ENCODE measurements around the gene METTL25B. TPM values are rescaled to one million over a fixed set of nuclear protein-coding genes. Genes with fewer than 3 reads are reported as not detected.

Gene METTL25B
- total RNA-seq, 1 experiment from 2014 or later: 30.3 TPM

DNA sequence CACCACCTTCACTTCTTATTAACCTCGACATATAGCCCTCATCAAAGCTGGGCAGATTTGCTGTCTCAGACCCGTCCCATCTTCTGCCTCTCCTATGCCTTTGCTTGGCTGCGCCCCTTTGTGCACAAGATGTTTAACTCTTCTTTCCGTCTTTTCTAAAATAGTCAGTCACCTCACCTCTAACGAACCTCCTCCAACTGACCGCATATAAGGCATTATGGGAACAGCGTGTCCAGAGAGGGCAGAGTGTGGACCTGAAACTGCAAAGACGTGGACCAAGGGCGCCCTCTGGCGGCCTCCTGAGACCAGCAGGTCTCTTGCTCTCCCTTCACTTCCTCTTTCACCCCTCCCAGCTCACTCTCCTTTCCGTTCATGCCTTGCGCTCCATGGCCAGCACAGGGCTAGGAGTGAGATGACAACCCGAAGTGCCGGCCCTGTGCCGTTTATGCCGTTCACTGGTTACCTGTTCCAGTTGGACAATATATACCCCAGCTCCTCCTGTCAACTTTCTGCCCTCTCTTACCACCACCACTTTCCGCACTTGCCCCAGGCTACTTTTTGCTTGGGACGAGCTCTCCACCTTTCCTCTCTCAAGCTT is 2.5 kb upstream of the METTL25B start:
- peak; percentile 98 for DNase-seq (ENCODE audit: low spot score)

DNA sequence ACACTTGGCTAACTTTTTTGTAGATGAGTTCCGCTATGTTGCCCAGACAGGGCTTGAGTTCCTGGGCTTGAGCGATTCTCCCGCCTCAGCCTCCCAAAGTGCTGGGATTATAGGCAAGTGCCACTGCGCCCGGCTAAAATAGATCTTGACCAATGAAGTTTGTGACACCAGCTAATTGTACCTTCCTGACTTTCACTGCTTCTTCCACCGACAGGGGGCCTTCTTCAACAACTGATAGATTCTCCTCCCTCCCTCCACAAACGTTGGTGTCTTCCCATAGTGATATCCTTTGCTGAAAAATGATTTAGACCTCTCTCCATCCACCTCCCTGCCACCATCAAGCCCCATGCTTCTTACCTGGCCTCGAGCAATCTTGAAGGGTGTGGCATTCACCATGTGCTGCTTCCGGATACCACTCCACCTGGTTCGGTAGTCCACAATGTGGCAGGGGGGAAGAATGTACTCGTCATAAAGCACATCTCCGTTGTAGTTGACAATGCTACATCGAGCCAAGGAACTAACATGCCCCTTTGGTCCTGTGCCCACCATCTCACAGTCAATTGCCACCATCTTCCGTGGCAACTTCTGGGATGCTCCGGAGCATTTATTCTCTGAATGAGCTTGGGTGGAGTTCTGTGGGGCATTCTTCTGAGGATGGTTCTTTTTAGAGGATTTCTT is 1.6 kb upstream of the METTL25B start:
- DNase-seq (ENCODE audit: low spot score): peak; percentile 88

DNA sequence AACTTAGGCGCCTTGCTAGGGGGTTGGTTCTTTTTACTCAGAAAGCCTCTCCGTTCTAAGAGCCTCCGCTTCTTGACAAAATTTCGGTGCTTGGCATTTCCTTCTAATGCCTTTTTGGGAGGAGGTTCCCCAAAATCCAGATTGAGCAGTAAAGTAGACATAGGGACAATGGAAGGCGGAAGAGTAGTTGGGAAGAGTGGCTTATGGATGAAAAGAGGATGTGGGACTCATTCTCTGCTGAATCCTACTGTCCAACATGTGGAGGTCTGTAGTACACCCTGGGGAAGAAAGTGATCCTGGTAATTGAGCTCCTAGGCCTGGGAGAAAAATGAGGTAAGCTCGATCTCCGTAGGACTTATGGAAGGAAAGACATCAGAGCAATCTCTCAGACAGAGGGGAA is 777 bp upstream of the METTL25B start:
- no peak for DNase-seq (ENCODE audit: low spot score)

DNA sequence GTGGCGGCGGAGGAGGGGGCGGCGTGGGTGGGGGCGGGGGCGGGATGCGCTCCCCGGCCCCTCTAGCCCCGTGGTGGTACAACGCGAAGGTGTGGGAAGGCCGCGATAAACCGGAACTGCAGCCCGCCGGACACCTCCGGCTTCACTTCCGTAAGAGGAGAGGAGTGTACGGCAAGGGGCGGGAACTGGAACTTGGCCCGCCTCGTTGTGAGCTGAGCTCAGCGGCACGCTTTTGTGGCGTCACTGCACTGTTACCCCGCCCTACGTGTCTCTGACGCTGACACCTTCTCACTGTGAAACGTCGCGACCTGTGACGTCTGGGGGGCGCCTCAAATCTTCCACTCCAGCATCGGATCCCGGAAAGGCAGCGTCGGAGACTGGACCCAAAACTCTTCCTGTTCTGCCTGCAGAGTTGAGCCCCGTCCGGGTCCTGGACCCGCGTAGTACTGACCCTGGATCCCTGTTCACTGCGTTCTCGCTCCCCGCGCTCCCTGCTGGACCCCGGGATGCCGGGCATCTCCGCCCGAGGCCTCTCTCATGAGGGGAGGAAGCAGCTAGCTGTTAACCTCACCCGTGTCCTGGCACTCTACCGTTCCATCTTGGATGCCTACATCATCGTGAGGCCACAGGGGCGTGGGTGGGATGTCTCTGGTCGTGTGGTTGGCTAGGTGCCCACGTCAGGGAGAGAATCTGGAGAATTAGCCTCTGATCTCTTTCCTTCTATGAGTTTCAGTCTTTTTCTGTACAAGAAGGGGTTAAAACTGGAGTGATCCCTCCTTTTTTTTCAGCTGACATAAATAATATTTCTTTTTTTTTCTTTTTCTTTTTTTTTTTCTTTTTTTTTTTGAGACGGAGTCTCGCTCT is 562 bp downstream of the METTL25B start, which contains the start of gene ISG20L2:
TSS of gene ISG20L2 (minus strand) at position 168 of the 864 bp plus-strand sequence. CDS start 1,114 bp downstream, outside the sequence.
- peak; percentile 97 for DNase-seq (ENCODE audit: low spot score)

DNA sequence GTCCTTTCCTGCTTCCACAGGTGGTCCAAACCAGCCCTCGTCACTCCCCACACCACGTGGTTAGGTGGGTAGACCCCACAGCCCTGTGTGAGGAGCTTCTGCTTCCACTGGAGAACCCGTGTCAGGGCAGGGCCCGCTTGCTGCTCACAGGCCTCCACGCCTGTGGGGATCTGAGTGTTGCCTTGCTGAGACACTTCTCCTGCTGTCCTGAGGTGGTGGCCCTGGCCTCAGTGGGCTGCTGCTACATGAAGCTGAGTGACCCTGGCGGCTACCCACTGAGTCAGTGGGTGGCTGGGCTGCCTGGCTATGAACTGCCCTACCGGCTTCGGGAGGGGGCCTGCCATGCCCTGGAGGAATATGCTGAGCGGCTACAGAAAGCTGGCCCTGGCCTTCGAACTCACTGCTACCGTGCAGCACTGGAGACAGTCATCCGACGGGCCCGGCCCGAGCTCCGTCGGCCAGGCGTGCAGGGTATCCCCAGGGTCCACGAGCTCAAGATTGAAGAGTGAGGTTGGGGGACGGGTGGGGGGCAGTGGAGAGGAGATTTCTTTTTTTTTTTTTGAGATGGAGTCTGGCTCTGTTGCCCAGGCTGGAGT is 5.8 kb downstream of the METTL25B start:
- no peak for DNase-seq (ENCODE audit: low spot score)

DNA sequence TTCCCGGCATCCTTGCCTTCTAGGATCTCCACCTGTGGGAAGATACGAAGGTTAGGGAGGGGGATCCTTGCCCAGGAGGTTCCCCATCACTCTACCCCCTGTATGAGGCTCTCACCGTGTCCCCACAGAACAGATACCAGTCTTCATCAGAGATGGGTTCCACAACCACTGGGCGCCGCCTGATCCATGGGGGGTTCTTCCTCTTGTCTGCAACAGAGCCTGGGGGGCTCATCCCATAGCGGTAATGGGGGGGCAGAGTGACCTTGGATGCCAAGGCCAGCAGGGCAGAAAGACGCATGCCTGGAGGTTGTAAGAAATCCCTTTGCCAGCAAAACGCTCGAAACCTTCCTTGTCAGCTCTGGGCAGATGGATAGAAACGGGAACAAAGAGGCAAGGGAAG is 10.1 kb downstream of the METTL25B start:
- no peak for DNase-seq (ENCODE audit: low spot score)

DNA sequence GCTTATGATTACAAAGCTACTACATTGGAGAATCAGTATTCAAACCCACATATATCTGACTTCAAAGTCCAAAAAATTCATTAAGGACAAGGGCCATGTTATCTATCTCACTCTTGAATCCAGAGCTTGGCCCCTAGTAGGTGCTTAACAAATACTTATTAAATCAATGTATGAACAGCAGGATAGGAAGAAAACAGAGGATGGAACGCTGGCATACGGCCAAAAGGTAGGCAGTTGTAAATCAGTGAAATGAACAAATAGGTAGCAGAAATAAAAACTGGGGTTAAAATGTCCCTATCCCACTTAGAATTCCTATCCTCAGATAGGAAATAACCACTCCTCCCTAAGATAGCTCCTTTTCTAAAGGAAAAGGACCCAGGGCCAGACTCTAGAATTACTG is 10.6 kb downstream of the METTL25B start:
- DNase-seq (ENCODE audit: low spot score): no peak

DNA sequence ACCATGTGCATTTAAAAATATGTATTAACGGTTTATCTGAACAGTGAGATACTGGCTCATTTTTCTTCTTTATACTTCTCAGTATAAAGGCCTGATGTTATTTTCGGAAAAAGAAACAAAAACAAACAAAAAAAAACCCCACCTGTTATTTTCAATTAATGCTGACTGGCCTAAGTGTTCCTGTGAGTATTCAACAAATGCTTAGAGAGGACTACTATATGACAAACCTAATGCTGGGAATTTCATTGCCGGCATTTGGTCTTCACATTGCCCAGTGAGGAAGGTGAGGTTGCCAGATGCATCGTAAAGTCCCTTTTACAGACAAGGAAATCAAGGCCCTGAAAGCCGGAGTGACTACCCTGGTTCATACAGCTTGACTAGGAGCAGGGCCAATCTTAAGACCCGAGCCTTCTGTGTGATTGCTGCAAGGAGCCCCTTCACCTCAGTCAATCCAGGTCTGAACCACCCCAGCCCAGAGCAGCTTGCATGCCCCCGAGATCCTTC is 12.0 kb downstream of the METTL25B start:
- peak; percentile 41 for DNase-seq (ENCODE audit: low spot score)

DNA sequence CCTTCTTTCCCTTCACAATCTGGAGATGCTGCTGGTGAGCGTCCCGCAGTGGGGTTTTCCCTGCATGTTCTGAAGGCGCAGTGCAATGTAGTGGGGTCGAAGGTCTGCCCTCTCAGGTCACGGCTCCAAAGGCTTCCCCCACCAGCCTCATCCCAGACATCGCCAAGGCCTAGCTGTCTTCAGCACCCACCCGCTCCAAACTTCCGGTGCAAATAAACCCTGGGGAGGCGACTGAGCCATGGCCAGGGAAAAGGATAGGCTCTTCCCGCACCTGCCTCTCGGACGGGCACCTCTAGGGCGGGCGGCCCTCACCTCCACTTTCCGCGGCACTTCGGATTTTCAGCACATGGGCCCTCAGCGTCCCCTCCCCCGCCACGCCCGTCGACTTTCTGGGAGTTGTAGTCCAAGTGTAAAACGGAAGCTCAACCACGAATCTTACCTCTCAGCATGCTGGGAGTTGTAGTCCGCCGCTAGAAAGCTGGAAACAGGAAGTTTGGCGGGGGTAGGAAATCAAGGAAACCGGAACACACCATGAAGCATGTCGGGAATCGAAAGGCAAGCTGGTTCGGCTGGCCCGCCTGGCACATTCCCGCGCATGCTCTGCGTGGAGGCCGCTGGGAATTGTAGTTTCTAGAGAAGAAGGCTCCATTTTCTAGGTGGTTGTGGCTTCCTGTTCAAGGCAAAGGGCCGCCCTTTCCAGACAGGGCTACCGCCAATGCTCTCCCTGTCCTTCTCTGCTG is 12.6 kb downstream of the METTL25B start, which contains the start of gene MRPL24:
TSS of gene MRPL24 (minus strand) at position 348 of the 740 bp plus-strand sequence. CDS start 2,384 bp downstream, outside the sequence.
- DNase-seq (ENCODE audit: low spot score): peak; percentile 98

DNA sequence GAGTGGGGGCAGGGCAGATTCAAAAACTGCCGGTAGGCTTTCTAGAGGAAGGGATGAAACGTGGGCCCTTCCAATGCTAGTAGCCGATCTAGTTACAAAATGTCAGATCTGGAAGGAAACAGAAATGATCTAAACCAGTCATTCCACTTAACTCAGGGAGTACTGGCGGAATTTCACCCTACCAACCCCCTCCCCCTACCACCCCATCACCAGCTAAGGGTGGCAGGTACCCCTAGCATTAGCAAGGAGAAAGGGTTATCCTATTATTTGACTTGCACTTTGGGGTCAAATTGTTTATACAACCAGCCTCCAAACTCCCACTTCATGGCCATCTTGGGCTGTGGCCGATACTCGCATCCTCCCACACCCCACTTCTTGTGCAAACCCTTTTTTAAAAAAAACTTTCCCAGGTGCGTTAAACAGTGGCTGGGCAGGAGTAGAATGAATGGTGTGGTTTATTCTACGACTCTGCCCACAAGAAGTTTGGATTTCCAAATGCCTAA is 13.3 kb downstream of the METTL25B start:
- DNase-seq (ENCODE audit: low spot score): no peak

DNA sequence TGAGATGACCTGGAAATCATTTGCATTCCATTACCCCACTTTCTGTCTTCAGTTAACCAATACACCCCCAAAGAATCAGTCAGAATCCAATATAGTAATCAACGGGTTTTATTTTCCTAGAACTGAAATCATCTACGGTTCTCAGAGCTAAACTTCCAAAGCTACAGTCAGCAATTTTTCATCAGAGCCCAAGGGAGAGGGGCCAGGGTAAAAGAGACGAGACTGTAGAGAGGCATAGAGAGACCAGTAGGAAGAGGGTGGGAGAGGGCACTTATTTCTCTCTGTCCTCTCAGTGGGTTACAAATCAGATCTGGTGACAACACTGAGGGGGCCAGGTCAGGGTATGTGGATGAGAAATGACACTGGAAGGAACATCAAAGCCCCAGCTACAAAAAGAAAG is 13.7 kb downstream of the METTL25B start:
- no peak for DNase-seq (ENCODE audit: low spot score)

DNA sequence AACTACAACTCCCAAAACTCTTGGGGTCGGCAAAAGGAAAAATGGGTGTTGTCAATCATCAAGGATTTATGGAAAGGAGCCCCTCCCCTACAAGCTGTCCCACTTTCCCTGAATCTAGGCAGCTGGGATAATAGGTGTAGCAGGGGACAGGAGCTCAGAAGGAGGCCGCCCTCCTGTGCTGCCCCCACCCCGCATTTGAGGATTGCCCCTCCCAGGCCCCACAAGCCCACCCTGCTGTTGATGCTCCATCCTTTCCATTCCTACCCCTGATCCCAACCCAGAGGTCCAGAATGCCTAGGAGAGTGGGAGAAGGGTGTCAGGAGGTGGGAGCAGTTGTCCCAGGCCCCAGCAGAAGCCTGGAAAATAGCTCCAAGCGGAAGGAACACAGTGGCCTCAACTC is 14.5 kb downstream of the METTL25B start:
- no peak for DNase-seq (ENCODE audit: low spot score)

DNA sequence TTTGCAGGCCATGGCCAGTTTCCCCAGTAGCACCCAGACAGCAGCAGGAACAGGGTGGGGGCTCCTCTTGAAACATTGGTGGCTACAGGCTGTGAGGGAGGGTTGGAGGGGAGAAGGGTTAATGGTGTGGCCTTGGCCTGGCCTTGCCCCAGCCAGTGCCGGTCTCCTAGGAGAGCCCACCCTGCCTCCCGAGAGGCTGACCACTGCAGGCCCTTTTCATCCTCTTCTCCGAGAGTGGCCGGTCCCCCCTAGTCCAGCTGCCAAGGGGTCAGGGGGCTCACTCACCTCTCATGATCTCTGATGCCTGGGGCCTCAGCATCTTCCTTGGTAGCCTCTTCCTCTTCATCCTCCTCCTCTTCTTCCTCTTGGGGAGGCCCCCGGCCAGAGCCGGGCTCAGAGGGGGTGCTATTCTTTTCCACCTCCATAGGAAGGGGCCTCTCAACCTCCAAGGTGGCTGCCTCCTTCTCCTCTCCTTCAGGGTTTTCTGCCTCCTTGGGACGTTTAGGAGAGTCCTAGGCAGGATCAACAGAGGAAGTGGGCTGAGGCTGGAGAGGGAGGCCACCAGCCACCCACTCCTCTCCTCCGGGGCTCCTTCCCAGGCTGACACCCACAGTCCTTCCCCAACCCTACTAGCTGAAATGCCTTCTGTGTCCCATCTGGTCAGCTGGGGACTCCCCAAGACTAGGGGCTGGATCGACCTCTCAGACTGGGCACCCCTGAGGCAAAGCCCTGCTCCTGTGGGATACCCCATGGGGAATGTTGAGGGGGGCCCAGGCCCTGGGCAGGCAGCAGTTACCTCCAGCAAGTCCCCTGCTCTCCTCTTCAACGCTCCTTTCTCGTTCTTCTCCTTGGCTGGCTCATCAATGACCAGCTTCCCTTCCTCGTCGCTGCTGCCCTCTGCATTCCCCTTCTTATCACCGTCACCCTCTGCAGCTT is 15.4 kb downstream of the METTL25B start:
- DNase-seq (ENCODE audit: low spot score): no peak

DNA sequence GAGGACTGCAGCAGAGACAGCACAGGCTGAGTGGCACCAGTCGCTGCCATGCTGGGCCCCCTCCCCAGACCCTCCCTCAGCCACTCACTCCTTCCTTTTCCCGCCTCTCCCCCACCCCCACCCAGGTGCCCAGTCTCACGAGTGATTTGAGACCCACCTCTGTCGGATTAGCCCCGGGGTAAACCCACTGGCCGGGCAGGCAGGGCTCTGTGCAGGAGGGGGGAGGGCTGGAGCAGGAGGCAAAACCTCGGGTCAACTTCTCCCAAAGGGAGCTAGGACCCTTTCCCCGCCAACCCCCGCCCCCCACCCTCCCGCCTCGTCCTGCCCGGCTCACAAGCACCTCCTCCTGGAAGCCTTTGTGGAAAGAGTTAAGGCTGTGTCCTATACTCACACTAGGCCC is 16.1 kb downstream of the METTL25B start:
- DNase-seq (ENCODE audit: low spot score): no peak

DNA sequence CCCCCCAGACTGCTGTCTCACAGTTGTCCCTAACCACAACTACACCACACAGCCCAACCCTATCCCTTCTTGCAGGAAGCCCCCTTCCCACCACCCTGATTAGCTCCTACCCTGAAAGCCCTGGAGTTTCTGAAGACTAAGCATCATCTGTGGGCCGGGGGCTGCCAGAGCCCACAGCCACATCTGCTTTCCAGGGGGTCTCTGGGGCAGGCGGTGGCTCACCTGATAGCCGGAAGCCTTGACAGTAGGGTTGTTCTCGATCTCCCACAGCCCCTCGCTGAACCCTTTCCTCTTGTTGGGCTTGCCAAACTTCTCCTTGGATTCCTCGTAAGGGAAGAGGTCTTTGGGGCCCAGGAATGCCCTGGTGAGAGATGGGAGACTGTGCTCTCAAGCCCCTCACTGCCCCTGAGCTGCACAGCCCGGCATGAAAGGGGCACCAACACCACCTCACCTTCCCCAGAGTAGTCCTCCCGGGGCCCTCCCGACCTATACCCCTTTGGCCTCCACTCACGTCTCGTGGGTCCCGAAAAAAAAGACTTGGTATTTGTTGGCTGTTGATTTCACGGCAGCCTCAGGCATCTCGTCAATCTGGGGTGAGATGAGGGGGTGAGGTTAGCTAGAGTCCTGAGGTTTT is 16.6 kb downstream of the METTL25B start:
- no peak for DNase-seq (ENCODE audit: low spot score)

DNA sequence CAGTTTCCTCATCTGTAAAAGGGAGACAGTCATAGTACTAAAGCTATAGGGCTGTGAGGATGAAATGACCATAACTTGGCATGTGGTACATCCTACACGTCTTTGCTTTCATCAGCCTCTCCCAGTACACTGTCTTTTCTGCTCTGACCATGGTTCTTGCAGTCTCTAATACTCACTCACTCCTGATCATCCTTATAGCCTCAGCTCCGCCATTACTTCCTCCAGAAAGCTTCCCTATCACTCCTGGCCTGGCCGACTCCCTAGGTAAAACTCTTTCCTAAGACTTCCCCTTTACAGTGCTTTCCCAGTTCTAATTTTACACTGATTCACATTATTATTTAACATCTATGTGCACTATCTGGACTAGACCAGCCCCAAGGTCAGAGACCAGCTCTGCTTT is 17.6 kb downstream of the METTL25B start:
- no peak for DNase-seq (ENCODE audit: low spot score)

DNA sequence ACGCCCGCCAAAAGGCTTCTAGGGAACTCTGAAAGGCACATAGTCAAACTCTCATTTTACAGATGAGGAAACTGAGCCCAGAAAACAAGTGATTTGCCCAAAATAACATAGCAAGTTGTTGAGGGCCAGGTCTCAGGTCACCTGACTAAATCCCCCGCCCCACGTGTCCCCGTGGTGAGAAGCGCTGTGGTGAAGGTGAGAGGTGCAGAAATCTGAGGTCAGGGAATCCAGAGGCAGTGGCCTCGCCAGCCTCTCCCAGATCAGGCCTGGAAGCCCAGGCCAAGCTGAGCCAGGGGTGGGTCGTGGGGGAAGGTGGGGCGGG is 18.1 kb downstream of the METTL25B start:
- DNase-seq (ENCODE audit: low spot score): no peak

DNA sequence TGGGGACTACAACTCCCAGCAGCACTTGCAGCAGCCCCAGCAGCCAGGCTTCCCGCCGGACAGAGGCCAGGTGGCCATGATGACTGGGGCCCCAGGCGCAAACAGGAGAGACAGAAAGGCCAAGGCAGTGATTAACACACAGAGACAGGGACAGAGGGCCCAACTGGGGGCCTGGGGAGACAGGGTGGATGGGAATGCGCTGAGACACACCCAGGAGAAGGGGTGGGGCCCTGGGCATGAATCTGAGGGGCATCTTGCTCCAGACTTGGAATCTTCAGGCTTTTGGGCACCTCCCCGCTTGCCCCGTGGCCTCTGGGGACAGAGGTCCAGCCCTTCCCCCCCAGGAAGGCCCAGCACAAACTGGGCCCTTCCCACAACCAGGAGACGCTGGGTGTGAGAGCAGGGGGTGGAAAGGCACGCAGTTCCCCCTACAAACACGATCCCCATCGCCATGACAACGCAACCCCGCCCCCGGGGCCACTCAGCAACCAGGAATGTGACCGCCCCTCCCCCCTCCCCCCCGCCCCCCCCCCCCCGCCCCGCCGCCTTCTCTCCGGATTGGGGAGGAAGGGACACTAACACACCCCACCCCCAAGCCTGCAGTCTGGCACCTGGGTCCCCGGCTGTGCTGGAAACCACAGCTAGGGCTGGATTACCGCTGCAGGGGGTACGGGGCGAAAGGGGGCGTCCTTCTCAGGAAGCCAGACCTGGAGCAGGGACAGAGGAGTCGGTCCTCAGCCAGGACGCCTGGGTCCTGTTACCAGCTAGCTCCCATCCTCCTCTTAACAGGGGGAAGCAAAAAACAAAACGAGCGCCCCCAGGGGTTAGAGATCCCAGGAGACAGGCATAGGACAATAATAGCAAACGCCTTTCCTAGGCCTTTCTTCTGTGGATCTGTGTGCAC is 18.7 kb downstream of the METTL25B start:
- peak; percentile 90 for DNase-seq (ENCODE audit: low spot score)

Data from HT-29 (cell line).